DND-41 (cell line): ENCODE results near the gene CFL2.

Source experiments
- ATAC-seq: fragments of 200-7000 bp; cut with Tn5 transposase; 3 replicates; pipeline ENCODE4 v1.9.1; 2021; ENCODE audit warnings: low read depth; ENCODE audit not compliant: insufficient read depth
- DNase-seq: peaks from one replicate; pipeline ENCODE4 v3.0.0-alpha.2; 2020
- H2AFZ ChIP-seq: 2 replicates; pipeline ENCODE4 v1.6.0; 2012; ENCODE audit warnings: low read depth, low read length
- H3K27ac ChIP-seq: 2 replicates; pipeline ENCODE4 v1.5.1; 2012; ENCODE audit warnings: low read length, inconsistent platforms
- H3K27me3 ChIP-seq: fragments of 200-600 bp; sonication (generic); 2 replicates; pipeline ENCODE4 v1.6.0; 2012; ENCODE audit warnings: low read length, mild to moderate bottlenecking, inconsistent platforms; ENCODE audit not compliant: insufficient read depth, poor library complexity
- H3K36me3 ChIP-seq: 2 replicates; pipeline ENCODE4 v1.5.1; 2012; ENCODE audit warnings: low read length, inconsistent platforms; ENCODE audit not compliant: insufficient read depth
- H3K4me1 ChIP-seq: 2 replicates; pipeline ENCODE4 v1.5.1; 2012; ENCODE audit warnings: mild to moderate bottlenecking, low read length; ENCODE audit not compliant: insufficient read depth
- H3K4me2 ChIP-seq: 2 replicates; pipeline ENCODE4 v1.6.0; 2012; ENCODE audit warnings: mild to moderate bottlenecking, moderate library complexity, low read length, inconsistent platforms; ENCODE audit not compliant: insufficient read depth
- H3K4me3 ChIP-seq, 2 experiments: fragments of 200-600 bp in 1 of 2; shearing (Covaris generic) in 1 of 2; 2 replicates each; pipeline ENCODE4 v1.5.1; 2012 to 2016; ENCODE audit warnings: inconsistent platforms in 2 of 2, low read length in 2 of 2, mild to moderate bottlenecking in 2 of 2, low read depth in 1 of 2, moderate library complexity in 1 of 2
- H3K79me2 ChIP-seq: 2 replicates; pipeline ENCODE4 v1.6.0; 2012; ENCODE audit warnings: low read length, inconsistent platforms; ENCODE audit not compliant: insufficient read depth
- H3K9ac ChIP-seq: 2 replicates; pipeline ENCODE4 v1.6.0; 2012; ENCODE audit warnings: low read depth, mild to moderate bottlenecking, inconsistent platforms, low read length, moderate library complexity
- H3K9me3 ChIP-seq: 2 replicates; pipeline ENCODE4 v1.5.1; 2012; ENCODE audit warnings: low read length, moderate library complexity, mild to moderate bottlenecking, inconsistent platforms; ENCODE audit not compliant: insufficient read depth, severe bottlenecking
- H4K20me1 ChIP-seq: 2 replicates; pipeline ENCODE4 v1.6.0; 2012; ENCODE audit warnings: low read length; ENCODE audit not compliant: insufficient read depth
- CTCF ChIP-seq: IDR thresholded peaks from 2 replicates; pipeline ENCODE4 v1.5.1; 2012; ENCODE audit warnings: borderline replicate concordance, low read length, moderate library complexity, mild to moderate bottlenecking; ENCODE audit not compliant: poor library complexity, severe bottlenecking; ENCODE audit errors: extremely low read depth
- EZH2 ChIP-seq: IDR thresholded peaks from 3 replicates; pipeline ENCODE4 v1.6.1; 2012; ENCODE audit warnings: borderline replicate concordance, low read depth, mild to moderate bottlenecking, moderate library complexity, low read length, inconsistent platforms; ENCODE audit not compliant: severe bottlenecking

The CFL2 gene

GRCh38 chr14:34692348-34692747, 22.0 kb downstream of the CFL2 start:
- DNase-seq = no peak

GRCh38 chr14:34691206-34691605, 23.2 kb downstream of the CFL2 start:
- no peak overlapping the region for H3K4me2 ChIP-seq
- no peaks in the 10 kb centered on the region for H3K79me2 ChIP-seq
- ATAC-seq (no peak), DNase-seq (no peak)
- H3K9me3 ChIP-seq = no peaks in the 10 kb centered on the region
- H4K20me1 ChIP-seq = no peaks in the 10 kb centered on the region
- H3K27me3 ChIP-seq = no peaks in the 10 kb centered on the region
- no peak overlapping the region for H3K9ac ChIP-seq
- no peak overlapping the region for H3K27ac ChIP-seq
- no peaks in the 10 kb centered on the region for H3K36me3 ChIP-seq
- TF ChIP-seq EZH2 (no peak), CTCF (no peak)
- H3K4me3 ChIP-seq = no peak overlapping the region
- no peaks in the 10 kb centered on the region for H3K4me1 ChIP-seq
- H2AFZ ChIP-seq = no peak overlapping the region

More at GRCh38 chr14:34692348-34692747, 22.0 kb downstream of the CFL2 start:
- ATAC-seq = no peak
- H3K4me1 ChIP-seq = no peaks in the 10 kb centered on the region
- no peaks in the 10 kb centered on the region for H4K20me1 ChIP-seq
- H3K4me2 ChIP-seq = no peak overlapping the region
- no peaks in the 10 kb centered on the region for H3K79me2 ChIP-seq
- no peaks in the 10 kb centered on the region for H3K9me3 ChIP-seq
- no peaks in the 10 kb centered on the region for H3K36me3 ChIP-seq
- no peaks in the 10 kb centered on the region for H3K27me3 ChIP-seq
- no peak overlapping the region for H3K27ac ChIP-seq
- H3K4me3 ChIP-seq = no peak overlapping the region
- H2AFZ ChIP-seq = no peak overlapping the region
- TF ChIP-seq CTCF (no peak), EZH2 (no peak)
- H3K9ac ChIP-seq = no peak overlapping the region

GRCh38 chr14:34688470-34689206, 25.8 kb downstream of the CFL2 start:
- Histone ChIP-seq H2AFZ (no peak overlapping the region), H3K9me3 (no peaks in the 10 kb centered on the region), H3K27me3 (no peaks in the 10 kb centered on the region), H3K4me2 (no peak overlapping the region), H3K4me1 (no peaks in the 10 kb centered on the region), H4K20me1 (no peaks in the 10 kb centered on the region), H3K79me2 (no peaks in the 10 kb centered on the region), H3K9ac (no peak overlapping the region), H3K27ac (no peak overlapping the region), H3K4me3 (no peak overlapping the region), H3K36me3 (no peaks in the 10 kb centered on the region)
- ATAC-seq (no peak), DNase-seq (no peak)
- TF ChIP-seq CTCF (no peak), EZH2 (no peak)
